PC-3 (cell line): ENCODE data around the gene IFNGR1.

Source experiments
- CTCF ChIP-seq: fragments of 300-600 bp; sonication (generic); conservative IDR thresholded peaks from 2 replicates; pipeline ENCODE4 v1.5.1; 2017; ENCODE audit warnings: antibody characterized with exemption, low read depth, mild to moderate bottlenecking, low read length
- EZH2phosphoT487 ChIP-seq: fragments of 300-600 bp; sonication (generic); IDR thresholded peaks from 2 replicates; pipeline ENCODE4 v1.6.1; 2018; ENCODE audit warnings: mild to moderate bottlenecking, antibody characterized with exemption, low read length, borderline replicate concordance

DNA sequence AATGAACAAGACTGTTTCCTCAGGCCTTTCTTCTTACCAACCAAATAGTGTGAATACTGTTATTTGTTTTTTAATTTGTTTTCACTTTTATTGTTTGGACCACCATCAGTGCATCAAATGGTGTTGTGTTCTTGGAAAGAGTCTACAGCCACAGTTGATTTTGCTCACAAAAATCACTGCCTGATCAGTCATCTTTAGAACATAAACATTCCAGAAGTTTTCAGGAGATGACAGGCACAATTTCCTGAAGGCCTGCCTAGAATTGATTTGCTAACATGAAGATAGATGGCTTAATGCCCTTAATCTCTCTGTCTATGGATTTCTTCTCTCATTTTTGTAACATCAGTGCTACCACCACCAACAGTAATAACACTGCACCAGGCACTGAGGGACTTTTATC lies 59.3 kb downstream of the IFNGR1 start:
- TF ChIP-seq CTCF (no peak), EZH2phosphoT487 (no peak)
